Activated CD4-positive, alpha-beta T cell treated with anti-CD3 and anti-CD28 coated beads, Interleukin-2, amount 50 U/mL, for 16 hours (primary cell): ENCODE data around the gene DNAH6.
"Not testable (repeated sequence)": the region's sequence is repeated elsewhere in the genome, so short reads cannot be mapped to it uniquely, and the experiment has no call there.

Source experiments
- DNase-seq: peaks from one replicate; pipeline ENCODE4 v3.0.0-alpha.2; 2020

Gene DNAH6

DNA sequence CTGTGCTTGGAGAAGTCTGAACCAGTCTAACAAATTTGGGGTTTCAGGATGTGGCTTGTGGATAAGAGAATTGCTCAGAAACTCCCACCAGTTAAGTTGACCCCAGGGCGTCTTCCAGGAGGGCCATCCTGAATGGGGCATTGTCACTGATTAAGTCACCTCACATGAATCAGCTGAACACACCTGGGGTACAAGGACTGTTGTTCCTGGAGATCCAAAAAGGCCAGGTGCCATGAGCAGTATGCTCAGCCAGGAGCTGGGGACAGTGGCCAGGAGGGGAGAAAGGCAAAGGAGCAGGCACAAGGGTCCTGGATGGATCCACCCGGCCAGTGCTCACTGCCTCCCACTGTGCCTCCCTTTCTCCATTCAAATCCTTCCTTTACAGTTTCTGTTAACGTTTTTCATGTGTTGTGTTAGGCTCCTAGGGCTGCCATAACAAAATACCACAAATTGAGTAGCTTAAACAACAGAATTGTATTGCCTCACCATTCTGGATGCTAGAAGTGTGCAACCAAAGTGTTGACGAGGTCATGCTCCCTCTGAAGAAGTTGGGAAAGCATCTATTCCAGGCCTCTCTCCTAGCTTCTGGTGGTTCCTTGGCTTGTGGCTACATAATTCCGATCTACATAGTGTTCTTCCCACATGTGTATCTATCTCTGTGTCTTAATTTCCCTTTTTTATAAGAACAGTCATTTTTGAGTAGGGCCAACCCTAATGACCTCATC is 331.2 kb downstream of the DNAH6 start:
- no peak for DNase-seq

GRCh38 chr2:84849271-84849952 is 333.1 kb downstream of the DNAH6 start:
- DNase-seq, result peak; percentile 58

GRCh38 chr2:84850471-84850870 is 334.2 kb downstream of the DNAH6 start:
- DNase-seq, result no peak

DNA sequence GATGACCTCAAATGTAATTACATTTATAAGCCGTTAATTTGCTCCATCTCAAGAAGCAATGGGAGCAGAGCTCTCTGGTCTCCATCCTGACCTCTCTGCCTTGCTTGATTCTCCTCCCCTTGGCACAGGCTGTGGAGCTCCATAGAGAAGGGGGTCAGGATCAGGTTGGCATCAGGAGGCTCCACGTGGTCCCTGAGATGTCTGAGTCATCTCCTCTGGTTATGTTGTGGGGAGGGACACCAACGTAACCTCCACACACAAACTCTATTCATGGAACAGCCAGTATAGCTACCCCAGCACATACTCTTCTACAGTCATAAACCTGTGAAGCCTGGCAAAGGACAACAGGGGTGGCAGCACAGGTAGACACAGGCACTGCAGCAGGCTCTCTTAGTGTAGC is 335.6 kb downstream of the DNAH6 start:
- no peak for DNase-seq

- DNase-seq, result no peak
These were observed 338.6 kb downstream of the DNAH6 start for GRCh38 chr2:84854850-84855249.

DNA sequence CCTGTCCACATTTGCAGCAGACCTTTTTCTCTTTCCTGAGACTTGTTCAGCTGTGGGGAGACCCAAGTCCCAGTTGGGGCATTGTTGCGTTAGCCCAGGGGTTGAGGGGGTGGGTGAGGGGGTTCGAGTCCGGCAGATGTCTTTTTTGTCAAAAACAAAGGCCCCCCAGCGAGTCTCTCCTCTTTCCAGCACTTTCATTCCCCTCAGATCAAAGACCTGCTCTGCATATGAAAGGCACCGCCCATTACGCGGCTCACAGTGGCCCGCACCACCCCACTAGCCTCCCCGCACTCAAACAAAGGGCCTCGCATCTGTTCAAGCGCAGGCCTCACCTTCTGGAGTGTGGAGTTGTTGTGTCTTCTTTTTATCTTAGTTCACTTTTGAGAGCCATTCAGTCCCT is 339.4 kb downstream of the DNAH6 start:
- DNase-seq, result no peak

DNA sequence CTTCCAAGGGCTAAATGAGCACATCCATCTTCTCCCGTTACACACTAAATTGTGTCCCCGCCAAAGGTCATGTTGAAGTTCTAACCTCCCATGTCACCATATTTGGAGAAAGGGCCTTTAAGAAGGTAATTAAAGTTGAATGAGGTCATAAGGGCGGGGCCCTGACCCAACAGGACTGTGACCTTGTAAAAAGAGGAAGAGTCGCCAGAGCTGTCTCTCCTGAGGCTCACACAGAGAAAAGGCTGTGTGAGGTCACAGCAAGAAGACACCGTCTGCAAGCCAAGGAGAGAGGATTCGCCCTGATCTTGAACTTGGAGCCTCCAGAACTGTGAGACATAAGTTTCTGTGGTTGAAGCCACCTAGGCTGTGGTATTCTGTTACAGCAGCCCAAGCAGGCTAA is 340.5 kb downstream of the DNAH6 start:
- DNase-seq, result peak; percentile 36

DNA sequence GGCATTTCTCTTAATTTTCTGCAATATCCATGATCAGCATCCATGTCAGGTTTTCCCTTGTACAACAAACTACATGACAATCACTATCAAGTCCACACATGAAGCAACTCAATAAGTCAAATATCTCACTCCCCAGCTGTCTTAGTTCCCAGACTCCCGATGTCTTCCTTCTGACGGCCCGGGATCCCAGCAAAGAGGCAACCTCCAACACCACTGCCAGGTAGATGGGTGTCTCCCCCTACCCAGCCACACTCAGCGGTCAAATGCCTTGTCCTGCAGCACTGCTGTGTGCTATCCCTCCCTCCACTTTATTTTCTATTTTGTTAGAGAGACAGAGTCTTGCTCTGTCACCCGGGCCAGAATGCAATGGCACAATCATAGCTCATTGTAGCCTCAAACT is 341.3 kb downstream of the DNAH6 start:
- DNase-seq, result no peak

DNA sequence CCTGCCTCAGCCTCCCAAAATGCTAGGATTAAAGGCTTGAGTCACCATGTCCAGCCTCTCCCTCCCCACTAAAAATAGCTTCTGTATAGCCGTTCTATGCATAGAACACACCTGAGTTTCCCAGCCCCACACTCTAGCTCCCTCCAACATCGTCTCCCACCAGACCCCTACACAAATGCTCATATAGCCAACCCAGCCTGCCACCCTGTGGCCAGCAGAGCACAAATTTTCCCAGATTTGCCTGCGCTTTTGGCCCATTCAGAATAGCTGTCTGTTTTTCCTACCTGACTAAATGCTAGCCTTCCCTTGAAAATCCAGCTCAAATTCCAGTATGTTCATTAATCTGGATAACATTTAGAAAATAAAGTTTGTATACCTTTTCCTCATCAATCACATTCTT is 341.8 kb downstream of the DNAH6 start:
- no peak for DNase-seq

- no peak for DNase-seq
These were observed 342.6 kb downstream of the DNAH6 start for GRCh38 chr2:84858937-84859336.

DNA sequence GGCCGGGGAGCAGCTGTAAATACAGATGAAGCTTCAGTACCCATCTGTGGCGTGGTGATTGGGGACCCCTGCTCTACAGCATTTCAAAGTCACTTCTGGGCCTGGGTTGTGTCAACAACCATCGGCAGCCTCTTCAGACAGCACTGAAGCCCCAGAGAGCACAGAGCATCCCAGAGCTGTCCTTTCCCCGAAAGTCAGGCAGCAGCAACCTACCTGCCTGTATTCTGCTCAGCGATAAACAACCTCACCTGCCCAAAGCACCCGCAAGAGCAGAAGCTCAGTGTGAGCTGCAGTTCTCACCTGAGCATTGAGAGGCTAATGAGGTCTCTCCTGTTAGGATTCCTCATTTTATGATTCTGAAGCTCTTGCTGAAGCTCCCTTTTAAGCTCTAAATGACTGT is 345.2 kb downstream of the DNAH6 start:
- no peak for DNase-seq

GRCh38 chr2:84862006-84862405 is 345.7 kb downstream of the DNAH6 start:
- DNase-seq, result no peak

DNA sequence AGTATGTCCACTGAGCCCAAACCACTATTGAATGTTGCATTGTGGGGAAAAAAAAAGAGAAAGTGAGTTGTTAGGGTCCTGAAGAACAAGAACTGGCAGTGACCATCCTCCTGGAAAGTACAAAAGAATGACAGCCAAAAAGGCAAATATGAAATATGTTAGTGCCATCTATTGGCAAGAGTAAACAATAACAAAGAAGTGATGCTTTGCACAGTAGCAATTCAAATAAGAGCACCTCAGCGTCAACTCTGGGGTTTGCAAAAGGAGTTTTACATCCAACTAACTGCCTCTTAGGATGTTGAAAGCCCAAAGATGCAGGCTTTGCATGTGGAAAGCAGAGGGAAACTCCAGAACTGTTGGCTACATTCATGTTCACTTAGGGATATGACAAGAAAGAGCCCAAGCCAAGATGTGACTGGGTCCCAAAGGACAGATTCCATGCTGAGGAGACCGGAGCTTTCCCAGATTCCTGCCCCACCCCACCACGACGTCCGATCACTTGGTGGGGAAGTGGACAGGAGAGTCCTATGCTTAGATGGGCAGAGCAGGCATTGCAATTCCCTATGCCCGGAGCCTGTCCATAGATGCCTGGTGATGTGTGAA is 349.0 kb downstream of the DNAH6 start:
- DNase-seq, result peak; percentile 51

GRCh38 chr2:84866122-84866521 is 349.8 kb downstream of the DNAH6 start:
- no peak for DNase-seq

GRCh38 chr2:84868327-84868726 is 352.0 kb downstream of the DNAH6 start:
- not testable (repeated sequence) for DNase-seq
